HG03108 (cell line): ENCODE results near the gene TMEM87B.

Experiments
- ATAC-seq: cut with Tn5 transposase; IDR thresholded peaks from one replicate; pipeline ENCODE4 v1.9.1; 2021; ENCODE audit warnings: moderate library complexity; ENCODE audit not compliant: unreplicated experiment

The TMEM87B gene

DNA sequence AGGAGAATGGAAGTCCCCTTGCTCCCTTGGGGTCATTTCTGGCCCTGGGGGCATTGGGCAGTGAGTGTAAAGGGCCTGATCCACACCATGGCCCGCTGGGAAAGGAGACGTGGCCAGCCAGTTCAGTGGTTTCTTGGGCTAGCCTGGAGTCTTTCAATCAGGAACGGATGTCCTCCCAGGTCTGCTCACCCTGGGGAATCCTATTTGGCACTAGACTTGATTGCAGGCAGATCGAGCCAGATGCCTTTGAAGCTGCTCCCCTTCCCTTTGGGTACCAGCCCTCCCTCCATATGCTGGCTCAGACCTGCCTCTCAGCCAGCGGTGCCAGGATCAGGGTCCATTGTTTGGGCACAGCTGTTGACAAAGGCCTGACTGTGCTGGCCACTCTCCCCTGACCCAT is 94.1 kb downstream of the TMEM87B start:
- ATAC-seq: no peak

DNA sequence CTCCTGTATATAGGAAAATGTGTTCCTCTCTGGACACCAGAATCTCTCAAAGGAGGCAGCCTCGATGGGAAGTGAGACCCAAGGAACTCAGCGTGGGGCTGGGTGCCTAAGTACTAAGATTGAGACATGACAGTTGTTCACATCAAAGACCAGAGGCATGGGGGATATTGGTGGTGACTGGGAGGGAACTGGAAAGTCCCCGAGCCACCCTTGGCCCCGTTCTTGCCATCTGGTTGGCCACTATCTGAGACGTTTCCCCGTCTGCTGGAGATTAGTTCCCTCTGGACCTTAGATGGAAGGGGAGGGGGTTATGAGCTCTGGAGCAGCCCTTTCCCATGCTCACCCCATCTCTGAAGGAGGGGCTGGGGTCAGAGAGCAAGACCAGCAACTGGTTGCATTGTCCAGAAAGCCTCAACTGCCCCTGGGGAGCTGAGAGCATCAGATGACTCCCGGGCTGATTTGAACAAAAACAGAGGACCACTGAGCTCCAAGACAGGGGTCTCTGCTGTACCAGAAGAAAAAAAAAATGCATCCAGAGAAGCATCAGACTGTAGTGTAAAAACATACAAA is 94.9 kb downstream of the TMEM87B start:
- no peak for ATAC-seq

DNA sequence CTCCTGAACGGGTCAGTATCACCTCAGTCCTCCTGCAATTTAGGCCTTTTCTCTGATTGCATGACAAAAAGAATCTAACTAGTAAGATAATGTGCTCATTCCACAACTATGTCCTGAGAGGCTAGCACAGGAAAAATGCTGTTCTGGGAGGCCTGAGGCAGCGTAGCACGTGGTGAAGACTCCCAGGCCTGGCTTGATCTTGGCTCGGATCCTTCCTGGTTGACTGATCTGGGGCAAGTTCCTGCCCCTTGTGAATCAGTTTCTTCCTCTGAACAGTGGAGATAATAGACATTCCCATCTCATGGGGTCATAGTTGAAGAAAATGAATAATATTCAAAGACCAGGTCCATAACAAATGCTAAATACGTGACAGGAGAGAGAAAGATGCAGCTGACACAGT is 95.4 kb downstream of the TMEM87B start:
- ATAC-seq: no peak

DNA sequence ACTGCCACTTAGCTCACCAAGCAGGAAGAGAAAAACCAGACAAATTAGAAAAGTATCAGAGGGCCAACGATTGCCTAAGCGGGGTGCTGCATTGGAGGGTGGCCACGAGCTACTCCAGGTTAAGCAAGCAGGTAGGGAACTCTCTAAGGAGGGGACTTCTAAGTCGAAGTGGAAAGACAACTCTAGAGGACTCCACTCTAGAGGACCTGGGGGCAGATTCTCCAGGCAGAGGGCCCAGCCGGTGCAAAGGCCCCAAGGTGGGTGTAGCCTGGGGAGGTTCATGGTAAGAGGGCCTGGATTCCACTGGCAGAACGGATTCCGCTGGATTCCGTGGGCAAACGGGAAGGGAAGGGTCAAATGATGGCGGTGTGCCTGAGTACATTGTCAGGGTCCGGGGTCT is 95.8 kb downstream of the TMEM87B start:
- ATAC-seq: no peak

DNA sequence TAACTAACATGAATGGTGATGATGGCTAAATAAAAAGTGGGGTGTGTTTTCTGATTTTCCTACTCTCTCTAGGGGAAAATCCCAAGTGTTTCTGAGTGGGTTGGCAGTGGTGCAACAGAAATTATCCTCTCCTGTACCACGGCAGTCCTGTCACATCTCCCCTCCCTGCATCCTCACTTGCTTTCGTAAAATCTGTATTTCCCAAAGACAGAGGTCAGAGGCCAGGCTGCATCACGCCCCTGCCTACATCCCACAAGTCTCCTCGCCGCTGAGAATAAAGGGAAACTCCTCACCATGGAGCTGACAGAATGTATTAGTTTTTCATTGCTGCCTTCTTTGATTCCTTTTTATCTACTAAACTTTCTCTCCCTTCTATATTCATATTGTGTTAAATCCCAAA is 96.2 kb downstream of the TMEM87B start:
- ATAC-seq: no peak

DNA sequence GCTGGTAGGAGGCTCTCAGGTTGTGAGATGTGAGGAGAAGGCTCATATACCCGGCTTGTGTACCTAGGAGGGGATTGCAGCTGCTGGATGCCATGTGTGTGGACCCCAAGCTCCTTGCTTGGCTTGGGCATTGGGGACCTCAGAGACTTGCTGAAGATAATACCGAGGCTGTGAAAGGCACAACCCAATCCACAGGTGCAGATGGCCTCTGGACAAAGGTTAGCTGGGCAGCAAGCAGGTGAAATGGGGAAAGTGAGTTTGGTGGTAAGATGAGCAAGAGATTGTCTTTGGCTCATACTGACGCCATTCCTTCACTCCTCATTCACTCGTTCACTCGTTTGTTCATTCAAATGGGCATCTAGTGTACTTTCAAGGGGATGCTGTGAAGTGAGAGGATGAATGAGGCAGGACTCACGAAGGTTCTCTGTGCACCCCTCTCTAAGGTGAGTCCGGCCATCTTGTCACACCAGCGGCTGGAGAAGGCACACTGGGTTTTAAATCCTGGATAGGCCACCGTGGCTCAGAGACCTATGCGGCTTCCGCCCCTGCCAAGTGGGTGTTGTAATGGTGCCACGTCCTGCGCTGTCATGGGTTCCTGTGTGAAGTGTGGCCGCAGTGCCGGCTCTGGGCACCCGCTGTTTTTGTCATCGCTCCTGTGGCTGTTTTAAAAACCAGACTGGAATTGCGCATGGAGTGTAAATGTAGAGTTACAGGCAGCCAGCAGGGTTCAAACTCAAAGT is 96.8 kb downstream of the TMEM87B start:
- no peak for ATAC-seq

DNA sequence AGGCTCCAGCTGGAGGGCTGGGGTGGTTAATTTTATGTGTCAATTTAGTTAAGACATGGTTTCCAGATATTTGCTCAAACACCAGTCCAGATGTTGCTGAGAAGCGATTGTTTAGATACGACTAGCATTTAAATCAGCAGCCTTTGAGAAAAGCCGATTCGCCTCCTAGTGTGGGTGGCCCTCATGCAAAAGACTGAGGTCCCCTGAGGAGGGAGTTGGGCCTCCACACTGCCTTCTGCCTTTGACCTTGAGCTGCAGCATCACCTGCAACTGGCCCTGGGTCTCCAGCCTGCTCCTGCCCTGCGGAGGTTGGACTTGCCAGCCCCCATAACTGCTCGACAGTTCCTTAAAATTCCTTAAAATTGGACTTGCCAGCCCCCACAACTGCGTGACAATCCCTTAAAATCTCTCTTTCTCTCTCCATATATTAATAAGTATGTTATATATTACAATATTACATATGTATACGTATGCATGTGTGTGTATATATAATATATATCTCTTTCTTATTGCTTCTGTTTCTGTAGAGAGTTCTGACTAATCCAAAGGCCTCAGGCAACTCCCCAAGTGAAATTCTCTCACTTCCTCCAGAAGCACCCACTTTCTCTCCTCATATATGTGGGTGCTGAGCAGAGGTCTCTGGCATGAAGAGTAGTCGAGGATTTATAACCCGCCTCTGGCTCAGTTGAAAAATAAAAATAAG is 97.6 kb downstream of the TMEM87B start:
- no peak for ATAC-seq

DNA sequence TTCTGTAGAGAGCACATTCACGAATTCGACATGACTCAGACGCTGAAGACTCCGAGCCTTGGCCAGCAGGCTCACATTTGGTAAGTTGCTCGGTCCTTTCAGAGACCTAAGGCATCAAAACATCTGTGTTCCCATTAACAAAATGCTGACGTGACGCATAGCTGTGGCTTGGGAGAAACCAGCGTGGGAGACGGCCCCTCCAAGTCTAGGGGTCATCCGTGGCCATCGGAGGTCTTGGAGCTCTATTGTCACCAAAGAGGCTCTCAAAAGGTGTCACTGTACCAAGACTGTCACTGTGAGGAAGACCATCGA is 98.1 kb downstream of the TMEM87B start:
- ATAC-seq: no peak

DNA sequence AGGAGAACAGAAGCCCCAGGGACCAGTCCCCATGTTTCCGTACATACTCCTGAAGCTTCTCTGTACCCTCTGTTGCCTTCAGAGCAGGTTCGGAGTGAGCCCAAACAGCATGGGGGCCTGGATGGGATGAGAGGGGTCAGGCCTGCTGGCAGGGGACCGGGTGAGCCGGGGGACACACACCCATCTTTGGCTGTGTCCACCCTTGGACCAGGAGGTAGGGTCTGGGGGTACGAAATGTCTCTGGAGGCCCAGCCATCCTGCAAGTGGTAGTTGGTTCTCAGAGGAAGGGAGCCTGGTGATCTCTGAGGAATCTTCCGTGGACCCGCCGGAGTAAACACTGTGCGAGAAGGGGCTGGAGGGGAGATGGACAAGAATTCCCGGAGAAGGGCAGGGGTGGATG is 98.4 kb downstream of the TMEM87B start:
- no peak for ATAC-seq

DNA sequence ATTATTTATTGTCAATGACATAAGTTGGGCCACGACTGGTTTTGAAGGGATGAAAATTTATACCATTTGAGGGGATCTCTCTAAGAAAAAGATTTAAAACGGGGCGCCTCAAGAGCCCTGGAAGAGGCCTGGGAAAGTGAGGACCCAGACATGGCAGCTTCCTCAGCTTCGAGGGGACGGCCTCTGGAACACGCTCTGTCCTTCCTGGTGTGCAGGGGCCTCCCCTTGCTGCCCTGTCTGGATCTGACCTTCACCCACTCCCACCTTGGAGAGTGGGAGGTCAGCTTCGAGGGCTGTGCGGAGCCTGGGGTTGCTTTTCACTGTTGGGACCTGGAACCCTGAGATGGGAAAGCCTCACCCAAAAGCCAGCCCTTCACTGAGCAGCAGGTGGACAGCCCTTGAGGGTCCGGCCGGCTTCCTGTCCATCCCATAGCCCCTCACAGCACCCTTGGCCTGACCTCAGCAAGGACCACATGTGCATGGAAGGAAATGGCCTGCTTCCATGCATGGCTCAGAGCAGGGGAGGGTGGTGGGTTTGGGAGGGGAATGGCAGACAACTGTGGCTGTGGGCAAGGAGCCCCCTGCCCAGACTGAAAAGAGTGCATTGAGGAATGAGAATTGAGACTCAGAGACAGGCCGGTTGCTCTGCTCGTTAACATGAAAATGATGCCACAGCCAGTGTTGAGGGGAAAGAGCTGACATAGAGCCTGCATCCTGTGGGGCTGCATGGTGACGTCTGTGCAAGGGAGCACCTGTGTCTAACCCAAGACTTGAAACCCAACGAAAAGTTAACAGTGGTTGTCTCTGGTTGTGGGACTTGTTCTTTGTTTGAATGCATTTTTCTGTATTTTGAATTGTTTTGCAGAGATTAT is 99.4 kb downstream of the TMEM87B start:
- ATAC-seq: peak; percentile 60

DNA sequence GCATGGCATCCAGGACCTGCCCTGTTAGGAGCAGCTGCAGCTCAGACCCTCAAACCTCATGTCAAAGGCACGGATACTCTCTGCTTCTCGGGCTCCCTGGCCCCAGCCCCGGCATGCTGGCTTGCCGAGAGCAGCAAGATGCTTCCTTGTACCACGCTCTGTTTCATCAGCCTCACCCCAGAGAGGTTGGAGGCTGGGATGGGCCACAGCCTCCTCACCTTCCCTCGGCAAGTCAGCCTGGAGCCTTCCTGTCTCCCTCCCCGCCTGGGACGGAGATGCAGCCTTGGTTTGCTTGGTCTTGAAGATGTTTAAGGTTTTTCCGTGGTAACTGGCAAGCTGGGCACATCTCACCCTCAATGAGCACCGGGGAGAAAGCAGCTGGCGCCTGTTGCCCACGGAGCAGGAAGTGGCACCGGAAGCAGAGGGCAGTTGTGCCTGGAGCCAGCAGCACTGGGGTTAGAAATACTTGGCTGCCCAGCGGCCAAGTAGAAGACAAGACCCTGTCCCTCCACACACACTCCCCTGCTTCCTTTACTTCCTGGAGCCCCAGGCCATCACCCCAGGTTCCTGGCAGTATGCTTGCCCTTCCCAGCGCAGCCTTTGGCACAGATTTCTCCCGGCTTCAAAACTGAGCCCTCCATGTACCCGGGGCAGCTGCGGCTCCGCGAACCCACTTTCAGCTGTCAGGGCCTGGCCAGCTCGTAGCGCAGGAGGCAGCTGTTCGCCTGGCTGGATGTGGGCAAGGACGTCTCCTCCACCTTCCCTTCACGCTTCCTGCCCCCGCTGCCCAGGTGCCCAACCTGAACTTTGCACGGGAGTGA is 100.5 kb downstream of the TMEM87B start:
- no peak for ATAC-seq

DNA sequence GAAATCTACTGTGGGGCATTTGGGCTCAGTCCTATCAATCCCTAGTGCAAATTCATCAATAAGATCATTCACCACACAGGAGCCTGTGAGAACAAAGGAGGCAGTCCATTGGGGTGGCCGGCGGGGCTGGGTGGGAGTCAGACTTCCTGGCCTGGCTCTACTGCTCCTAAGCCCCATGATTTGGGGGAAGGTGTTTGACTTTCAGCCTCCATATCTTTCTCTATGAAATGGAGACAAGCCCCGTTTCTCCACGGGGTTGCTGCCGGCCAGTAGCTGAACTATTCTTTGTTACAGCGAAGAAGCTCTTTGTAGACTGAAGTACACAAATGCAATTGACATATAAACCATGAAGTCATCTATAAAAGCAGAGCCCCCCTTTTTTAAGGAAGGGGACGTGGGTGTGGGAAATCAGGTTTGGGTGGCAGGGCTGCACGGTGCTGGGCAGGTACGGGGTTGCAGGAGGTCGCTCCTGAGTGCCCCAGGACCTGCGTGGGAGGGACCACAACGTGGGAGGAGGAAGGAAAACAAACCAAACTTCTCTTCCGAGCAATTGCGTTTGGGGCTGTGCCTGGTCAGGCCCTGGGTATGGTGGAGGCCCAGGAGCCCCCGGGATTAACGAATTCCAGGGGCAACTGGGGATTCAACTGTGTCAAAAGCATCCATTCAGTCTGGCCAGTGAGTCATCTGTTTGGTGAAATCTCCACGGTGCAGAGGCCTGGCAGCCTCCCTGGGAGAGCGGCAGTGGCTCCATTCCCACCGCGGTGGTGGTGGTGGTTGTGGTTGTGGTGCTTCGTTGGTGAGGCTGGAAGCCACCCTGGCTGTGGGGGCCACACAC is 101.3 kb downstream of the TMEM87B start:
- no peak for ATAC-seq

DNA sequence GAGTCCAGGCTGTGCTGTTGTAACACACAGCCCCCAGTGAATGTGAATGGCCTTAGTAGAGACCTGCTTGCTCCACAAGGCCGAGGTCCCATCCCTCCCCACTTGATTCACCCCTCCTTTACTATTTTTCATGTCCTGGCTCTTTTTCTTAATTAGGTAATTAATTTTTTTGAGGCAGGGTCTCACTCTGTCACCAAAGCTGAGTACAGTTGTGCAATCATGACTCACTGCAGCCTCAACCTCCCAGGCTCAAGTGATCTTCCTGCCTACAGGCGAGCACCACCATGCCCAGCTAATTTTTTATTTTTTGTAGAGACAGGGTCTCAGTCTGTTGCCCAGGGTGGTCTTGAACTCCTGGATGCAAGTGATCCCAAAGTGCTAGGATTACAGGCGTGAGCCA is 102.4 kb downstream of the TMEM87B start:
- no peak for ATAC-seq

DNA sequence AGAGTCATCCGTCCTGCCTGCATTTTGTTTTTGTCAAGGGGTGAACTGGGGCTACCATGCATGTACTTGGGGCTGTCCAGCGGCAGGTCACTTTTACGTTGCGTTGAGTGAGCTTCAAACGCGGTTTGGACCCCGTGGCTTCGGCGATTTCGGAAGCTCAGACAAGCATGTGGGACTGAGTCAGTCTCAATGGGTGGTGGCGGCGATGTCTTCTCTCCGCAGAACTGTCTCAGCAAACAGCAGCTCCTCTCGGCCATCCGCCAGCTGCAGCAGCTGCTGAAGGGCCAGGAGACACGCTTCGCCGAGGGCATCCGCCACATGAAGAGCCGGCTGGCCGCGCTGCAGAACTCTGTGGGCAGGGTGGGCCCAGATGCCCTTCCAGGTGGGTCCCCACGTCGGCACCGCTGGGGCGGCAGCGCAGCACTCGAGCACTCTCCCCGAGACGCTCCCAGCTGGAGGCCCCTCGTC is 104.4 kb downstream of the TMEM87B start:
- no peak for ATAC-seq

DNA sequence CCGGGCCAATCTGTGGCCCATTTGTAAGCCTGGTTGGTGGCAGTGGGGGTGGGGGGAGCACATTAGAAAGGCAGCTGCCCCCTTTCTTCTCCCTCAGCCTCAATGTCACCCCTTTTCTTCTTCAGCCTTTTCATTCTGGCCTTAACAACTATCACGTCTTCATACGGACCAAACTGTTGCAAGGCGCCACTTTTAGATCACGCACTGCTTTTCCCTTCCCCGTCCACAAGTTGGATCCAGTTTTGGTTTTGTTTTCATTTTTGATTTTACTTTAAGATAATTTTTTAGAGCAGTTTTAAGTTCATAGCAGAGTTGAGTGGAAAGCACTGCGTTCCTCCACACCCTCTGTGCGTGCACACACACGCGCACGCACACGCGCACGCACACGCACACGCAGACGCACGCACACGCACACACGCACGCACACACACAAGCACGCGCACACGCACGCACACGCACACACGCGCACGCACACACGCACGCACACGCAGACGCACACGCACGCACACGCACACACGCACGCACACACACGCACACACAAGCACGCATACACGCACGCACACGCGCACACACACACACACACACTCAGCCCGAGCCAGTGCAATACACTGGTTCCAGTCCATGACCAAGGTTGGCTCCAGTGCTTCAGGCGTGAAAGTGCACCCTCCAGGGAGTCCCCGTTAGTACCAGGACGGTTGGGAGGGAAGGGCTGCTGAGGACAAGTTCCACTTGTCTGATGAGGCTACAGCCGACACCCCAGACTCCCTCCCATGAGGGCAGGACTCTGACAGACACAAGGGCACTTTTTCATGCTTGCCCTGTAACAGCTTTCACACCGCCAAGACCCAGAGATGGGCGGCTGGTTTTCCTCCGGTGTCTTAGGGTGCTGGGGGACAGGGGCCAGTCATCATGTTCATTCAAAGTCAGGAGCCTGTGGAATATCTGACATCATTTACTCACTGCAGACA is 105.5 kb downstream of the TMEM87B start:
- no peak for ATAC-seq

DNA sequence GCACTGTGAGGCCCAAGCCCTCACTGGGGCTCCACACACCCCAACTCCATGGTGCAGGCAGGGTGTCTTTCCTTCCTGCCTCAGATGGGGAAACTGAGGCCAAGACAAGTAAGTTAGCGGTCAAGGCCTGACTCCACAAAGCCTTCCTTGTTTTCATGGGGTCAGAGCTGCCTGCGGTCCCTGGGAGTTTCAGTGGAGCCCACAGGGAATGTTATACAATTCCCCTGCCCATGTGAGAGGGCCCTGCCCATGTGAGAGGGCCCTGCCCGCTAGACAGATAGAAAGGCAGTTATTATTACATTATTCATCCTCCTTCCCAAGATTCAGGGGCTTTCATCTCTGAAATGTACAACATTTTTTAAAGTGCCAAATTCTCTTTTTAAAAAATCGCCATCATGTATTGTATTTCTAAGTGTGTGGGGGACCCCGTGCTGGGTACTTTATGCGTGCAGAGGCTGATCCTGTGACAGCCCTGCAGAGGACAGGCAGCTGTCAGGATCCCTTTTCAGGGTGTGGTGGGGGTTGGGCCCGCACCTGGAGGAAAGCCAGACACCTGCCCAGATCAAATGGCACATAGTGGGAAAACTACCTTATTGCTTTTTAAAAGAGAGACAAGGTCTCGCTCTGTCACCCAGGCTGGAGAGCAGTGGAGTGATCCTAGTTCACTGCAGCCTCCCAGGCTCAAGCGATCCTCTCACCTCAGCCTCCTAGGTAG is 106.5 kb downstream of the TMEM87B start:
- ATAC-seq: no peak

DNA sequence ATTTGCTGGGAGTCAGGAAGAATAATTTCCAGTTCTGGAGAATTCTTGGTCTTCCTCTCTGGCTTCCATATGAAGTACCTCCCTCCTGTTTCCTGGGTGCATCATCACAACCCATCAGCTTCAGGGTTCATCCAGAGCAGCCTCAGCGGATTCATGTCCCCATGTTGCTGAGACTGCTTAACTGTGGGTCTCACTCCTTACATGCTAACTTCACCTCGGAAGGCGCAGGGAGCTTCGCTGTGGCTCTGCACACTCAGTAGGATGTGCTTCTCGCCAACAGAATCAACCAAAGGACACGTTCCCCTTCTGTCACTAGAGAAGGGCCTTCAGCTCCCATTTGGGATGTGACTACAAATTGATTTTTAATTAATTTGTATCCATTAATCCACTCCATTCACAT is 107.3 kb downstream of the TMEM87B start:
- ATAC-seq: no peak

DNA sequence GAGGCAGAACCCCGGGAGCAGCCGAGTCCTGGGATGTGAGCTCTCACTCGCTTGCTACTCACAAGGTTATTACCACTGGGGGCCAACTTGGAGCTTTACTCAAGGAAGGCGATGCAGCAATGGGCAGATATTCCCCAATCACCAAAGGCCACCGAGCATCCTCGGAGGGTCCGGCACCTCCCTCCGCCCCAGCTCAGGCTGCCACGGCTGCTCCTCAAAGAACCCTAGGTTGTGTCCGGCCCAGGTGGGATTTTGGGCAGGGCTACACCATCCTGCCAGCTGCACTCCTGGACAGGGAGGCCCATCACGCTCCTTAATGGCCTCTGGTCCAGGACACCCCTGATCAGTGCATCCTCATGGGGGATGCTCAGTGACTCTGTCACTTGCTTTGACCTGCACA is 107.9 kb downstream of the TMEM87B start:
- no peak for ATAC-seq
